Suprapubic skin (tissue), 4 donors: ENCODE measurements around the gene SPDYE1. TPM values are rescaled to one million over a fixed set of nuclear protein-coding genes. Genes with fewer than 3 reads are reported as not detected.

Experiments
- DNase-seq, 2 donors: peaks; one replicate each; pipeline ENCODE4 v3.0.0-alpha.2; 2019; ENCODE audit warnings: low spot score in 2 of 2
- H3K27ac ChIP-seq: fragments of 200-600 bp; sonication (generic); one replicate; pipeline ENCODE4 v1.5.1; 2019
- H3K27me3 ChIP-seq: fragments of 200-600 bp; sonication (generic); one replicate; pipeline ENCODE4 v1.5.1; 2019
- H3K36me3 ChIP-seq: fragments of 200-600 bp; sonication (generic); one replicate; pipeline ENCODE4 v1.5.1; 2019
- H3K4me1 ChIP-seq: fragments of 200-600 bp; sonication (generic); one replicate; pipeline ENCODE4 v1.5.1; 2019
- H3K4me3 ChIP-seq: fragments of 200-600 bp; sonication (generic); one replicate; pipeline ENCODE4 v1.5.1; 2019; ENCODE audit warnings: mild to moderate bottlenecking
- H3K9me3 ChIP-seq: fragments of 200-600 bp; sonication (generic); one replicate; pipeline ENCODE4 v1.5.1; 2019
- CTCF ChIP-seq, 2 donors: fragments of 200-600 bp in 1 of 2; fragments of 450-650 bp in 1 of 2; sonication (generic) in 1 of 2; IDR thresholded peaks; one replicate each; pipeline ENCODE4 v1.5.1; 2016 to 2019; ENCODE audit warnings: antibody characterized with exemption in 2 of 2, mild to moderate bottlenecking in 1 of 2, moderate library complexity in 1 of 2
- EP300 ChIP-seq: sonication (generic); formaldehyde crosslinking; IDR thresholded peaks from one replicate; pipeline ENCODE4 v1.6.1; 2017; ENCODE audit warnings: antibody characterized with exemption
- POLR2A ChIP-seq, 2 donors: fragments of 450-650 bp; IDR thresholded peaks; one replicate each; pipeline ENCODE4 v1.6.1; 2017; ENCODE audit warnings: antibody characterized with exemption in 2 of 2, mild to moderate bottlenecking in 2 of 2, moderate library complexity in 2 of 2
- POLR2AphosphoS5 ChIP-seq, 3 donors: sonication (generic); formaldehyde crosslinking; IDR thresholded peaks; one replicate each; pipeline ENCODE4 v1.6.1; 2017; ENCODE audit warnings: antibody characterized with exemption in 3 of 3
- WGBS: methylation state at CpG from one replicate; pipeline ENCODE4 v1.1.5; 2018; 5-methylcytosine and 5-hydroxymethylcytosine counted together
- total RNA-seq, 4 donors: library from RNA; depleted of rRNA; stranded (reverse); fragments of >200 nt; gene quantifications; one replicate each; pipeline ENCODE4 v1.1.0, GENCODE V29; 2016

SPDYE1 gene
- total RNA-seq, 4 donors from 2014 or later = not detected

- peak; percentile 38 to 45 for DNase-seq
Observed at GRCh38 chr7:44051611-44052220, 54.0 kb downstream of the SPDYE1 start.

GRCh38 chr7:44052771-44053365, 55.2 kb downstream of the SPDYE1 start:
- H3K9me3 ChIP-seq = no peaks in the 10 kb centered on the region
- H3K27ac ChIP-seq = no peak overlapping the region
- TF ChIP-seq CTCF (IDR thresholded peaks at IDR 0.05) (no peak), EP300 (no peak), POLR2AphosphoS5 (IDR thresholded peaks at IDR 0.05) (no peak), POLR2A (IDR thresholded peaks at IDR 0.05) (no peak)
- DNase-seq = peak; percentile 46 to 55
- peaks cover 79% of the 10 kb centered on the region for H3K36me3 ChIP-seq
- H3K4me3 ChIP-seq = no peak overlapping the region
- peaks cover 6% of the 10 kb centered on the region for H3K4me1 ChIP-seq
- 93% methylated on average over 11 of the region's 12 CpGs for WGBS
- no peaks in the 10 kb centered on the region for H3K27me3 ChIP-seq

More at GRCh38 chr7:44051611-44052220, 54.0 kb downstream of the SPDYE1 start:
- no peaks in the 10 kb centered on the region for H3K9me3 ChIP-seq
- no peak overlapping the region for H3K4me3 ChIP-seq
- peaks cover 6% of the 10 kb centered on the region for H3K4me1 ChIP-seq
- no peaks in the 10 kb centered on the region for H3K27me3 ChIP-seq
- H3K27ac ChIP-seq = no peak overlapping the region
- 93% methylated on average over 5 of the region's 5 CpGs for WGBS
- TF ChIP-seq EP300 = no peak
- TF ChIP-seq CTCF (IDR thresholded peaks at IDR 0.05) = no peak
- peaks cover 68% of the 10 kb centered on the region for H3K36me3 ChIP-seq

- no peaks in the 10 kb centered on the region for H3K27me3 ChIP-seq
- H3K36me3 ChIP-seq = peaks cover 96% of the 10 kb centered on the region
- no peaks in the 10 kb centered on the region for H3K9me3 ChIP-seq
- peak; percentile 44 to 65 for DNase-seq
- no peaks in the 10 kb centered on the region for H3K4me1 ChIP-seq
- 96% methylated on average over 4 of the region's 7 CpGs for WGBS
- no peak for TF ChIP-seq POLR2A (IDR thresholded peaks at IDR 0.05)
- TF ChIP-seq CTCF (IDR thresholded peaks at IDR 0.05) = no peak
- TF ChIP-seq POLR2AphosphoS5 (IDR thresholded peaks at IDR 0.05) = no peak
- no peak for TF ChIP-seq EP300
- H3K4me3 ChIP-seq = no peak overlapping the region
- H3K27ac ChIP-seq = no peak overlapping the region
Observed at GRCh38 chr7:44056681-44057080, 59.0 kb downstream of the SPDYE1 start.

- no peaks in the 10 kb centered on the region for H3K4me1 ChIP-seq
- DNase-seq = peak; percentile 46 to 62
- no peaks in the 10 kb centered on the region for H3K9me3 ChIP-seq
- no peak for TF ChIP-seq CTCF (IDR thresholded peaks at IDR 0.05)
- TF ChIP-seq EP300 = no peak
- TF ChIP-seq POLR2A (IDR thresholded peaks at IDR 0.05) = no peak
- no peak for TF ChIP-seq POLR2AphosphoS5 (IDR thresholded peaks at IDR 0.05)
- H3K27ac ChIP-seq = no peak overlapping the region
- H3K27me3 ChIP-seq = no peaks in the 10 kb centered on the region
- peaks cover 96% of the 10 kb centered on the region for H3K36me3 ChIP-seq
- 67% methylated on average over 2 of the region's 11 CpGs for WGBS
- no peak overlapping the region for H3K4me3 ChIP-seq
Observed at GRCh38 chr7:44057181-44057848, 59.6 kb downstream of the SPDYE1 start.
